Hepatocyte (in vitro differentiated cells): ENCODE measurements around the gene LMLN. TPM values are rescaled to one million over a fixed set of nuclear protein-coding genes. Genes with fewer than 3 reads are reported as not detected.

Experiments
- DNase-seq: peaks from one replicate; pipeline ENCODE4 v3.0.0-alpha.2; 2016; ENCODE audit warnings: low spot score
- H2AFZ ChIP-seq: fragments of 200-600 bp; sonication (generic); 2 replicates; pipeline ENCODE4 v1.6.0; 2016; ENCODE audit warnings: antibody characterized with exemption, mild to moderate bottlenecking
- H3K27ac ChIP-seq: fragments of 200-600 bp; sonication (generic); 2 replicates; pipeline ENCODE4 v1.5.1; 2016; ENCODE audit warnings: mild to moderate bottlenecking
- H3K27me3 ChIP-seq: fragments of 200-600 bp; sonication (generic); 2 replicates; pipeline ENCODE4 v1.6.1; 2016
- H3K36me3 ChIP-seq: fragments of 200-600 bp; sonication (generic); replicated peaks from 2 replicates; pipeline ENCODE4 v1.5.1; 2016; ENCODE audit warnings: low read depth; ENCODE audit not compliant: insufficient read depth
- H3K4me1 ChIP-seq: fragments of 200-600 bp; sonication (generic); 2 replicates; pipeline ENCODE4 v1.5.1; 2016; ENCODE audit warnings: mild to moderate bottlenecking, moderate library complexity; ENCODE audit not compliant: insufficient read depth
- H3K4me2 ChIP-seq: fragments of 200-600 bp; sonication (generic); 2 replicates; pipeline ENCODE4 v1.6.0; 2016
- H3K4me3 ChIP-seq: fragments of 200-600 bp; sonication (generic); 2 replicates; pipeline ENCODE4 v1.5.1; 2016; ENCODE audit warnings: mild to moderate bottlenecking
- H3K79me2 ChIP-seq: fragments of 200-600 bp; sonication (generic); 2 replicates; pipeline ENCODE4 v1.6.0; 2017; ENCODE audit warnings: mild to moderate bottlenecking
- H3K9me2 ChIP-seq: fragments of 200-600 bp; sonication (generic); replicated peaks from 2 replicates; pipeline ENCODE4 v1.6.0; 2017; ENCODE audit warnings: mild to moderate bottlenecking; ENCODE audit not compliant: insufficient read depth
- H3K9me3 ChIP-seq: fragments of 200-600 bp; sonication (generic); 2 replicates; pipeline ENCODE4 v1.5.1; 2016; ENCODE audit warnings: low read depth, mild to moderate bottlenecking
- H4K20me1 ChIP-seq: fragments of 200-600 bp; sonication (generic); 2 replicates; pipeline ENCODE4 v1.6.0; 2016; ENCODE audit warnings: mild to moderate bottlenecking; ENCODE audit not compliant: insufficient read depth, poor library complexity, severe bottlenecking
- CTCF ChIP-seq: fragments of 200-600 bp; sonication (generic); IDR thresholded peaks from 2 replicates; pipeline ENCODE4 v1.5.1; 2016; ENCODE audit warnings: antibody characterized with exemption, mild to moderate bottlenecking; ENCODE audit not compliant: poor library complexity
- EZH2 ChIP-seq: fragments of 200-600 bp; sonication (generic); IDR thresholded peaks from 2 replicates; pipeline ENCODE4 v1.6.1; 2016; ENCODE audit warnings: antibody characterized with exemption, mild to moderate bottlenecking, borderline replicate concordance
- EZH2phosphoT487 ChIP-seq: fragments of 200-600 bp; sonication (generic); IDR thresholded peaks from one replicate; pipeline ENCODE4 v1.6.1; 2018; ENCODE audit warnings: antibody characterized with exemption, mild to moderate bottlenecking, low read depth, moderate library complexity; ENCODE audit not compliant: unreplicated experiment, severe bottlenecking
- WGBS: methylation state at CpG from one replicate; pipeline ENCODE4 v1.1.6; 2016; ENCODE audit warnings: low lambda C conversion rate; ENCODE audit errors: missing lambda C conversion rate; 5-methylcytosine and 5-hydroxymethylcytosine counted together
- polyA plus RNA-seq: library from polyadenylated mRNA; unstranded; fragments of >200 nt; fragmentation: Nextera tagmentation; extraction: Ambion mirVana; gene quantifications from 2 replicates; pipeline ENCODE4 v1.2.1, GENCODE V29; 2016
- small RNA-seq: library from RNA; depleted of rRNA; stranded (forward); fragments of <200 nt; gene quantifications from one replicate; pipeline ENCODE3, GENCODE V24; 2014
- total RNA-seq: library from RNA; depleted of rRNA; stranded (reverse); fragments of >200 nt; gene quantifications from 2 replicates; pipeline ENCODE4 v1.2.3, GENCODE V29; 2014

LMLN gene
- total and polyA plus RNA-seq, 2 experiments from 2014 or later: 1.4 to 2.6 TPM

GRCh38 chr3:198090795-198091332 is 130.8 kb downstream of the LMLN start:
- H3K9me2 ChIP-seq: no peaks in the 10 kb centered on the region
- peaks cover 57% of the 10 kb centered on the region for H3K27me3 ChIP-seq
- TF ChIP-seq EZH2phosphoT487: no peak
- no peak overlapping the region for H3K4me2 ChIP-seq
- H4K20me1 ChIP-seq: no peaks in the 10 kb centered on the region
- no peak overlapping the region for H3K4me3 ChIP-seq
- H3K4me1 ChIP-seq: no peaks in the 10 kb centered on the region
- H3K9me3 ChIP-seq: no peaks in the 10 kb centered on the region
- no peak overlapping the region for H2AFZ ChIP-seq
- H3K36me3 ChIP-seq: no peaks in the 10 kb centered on the region
- H3K79me2 ChIP-seq: no peaks in the 10 kb centered on the region
- H3K27ac ChIP-seq: no peak overlapping the region
- no peak for DNase-seq

GRCh38 chr3:198092276-198092675 is 132.3 kb downstream of the LMLN start:
- Histone ChIP-seq H3K79me2 (no peaks in the 10 kb centered on the region), H3K4me2 (no peak overlapping the region), H3K4me1 (no peaks in the 10 kb centered on the region), H3K36me3 (no peaks in the 10 kb centered on the region), H3K4me3 (no peak overlapping the region), H3K9me3 (no peaks in the 10 kb centered on the region), H3K9me2 (no peaks in the 10 kb centered on the region), H2AFZ (no peak overlapping the region), H4K20me1 (no peaks in the 10 kb centered on the region), H3K27ac (no peak overlapping the region), H3K27me3 (peaks cover 47% of the 10 kb centered on the region)
- DNase-seq: no peak
- TF ChIP-seq EZH2phosphoT487: no peak
- no peak for TF ChIP-seq CTCF
- no peak for TF ChIP-seq EZH2
- WGBS: 62% methylated on average over 3 of the region's 3 CpGs

GRCh38 chr3:198093112-198093679 is 133.2 kb downstream of the LMLN start:
- Histone ChIP-seq H3K4me1 (no peaks in the 10 kb centered on the region), H3K36me3 (no peaks in the 10 kb centered on the region), H4K20me1 (no peaks in the 10 kb centered on the region), H3K9me3 (no peaks in the 10 kb centered on the region), H3K9me2 (no peaks in the 10 kb centered on the region), H3K27me3 (peaks cover 38% of the 10 kb centered on the region), H3K4me3 (no peak overlapping the region), H2AFZ (no peak overlapping the region), H3K79me2 (no peaks in the 10 kb centered on the region), H3K4me2 (no peak overlapping the region), H3K27ac (no peak overlapping the region)
- DNase-seq: no peak
- TF ChIP-seq CTCF: no peak
- TF ChIP-seq EZH2phosphoT487: no peak
- no peak for TF ChIP-seq EZH2
- WGBS: 75% methylated on average over 4 of the region's 4 CpGs

Small RNA genes within 50 kb of the gene (small RNA-seq; reads per million reads assigned to genes)
- gene RNU6-621P (not detected), gene RNU6-821P (not detected)

Other genes with a start within 250 kb of the LMLN start
- 7.2 and 8.5 TPM in 2 replicates for gene RUBCN, start 223.3 kb upstream of the LMLN start, total RNA-seq
- 11.0 and 12.8 TPM in 2 replicates for gene RUBCN, start 223.3 kb upstream of the LMLN start, polyA plus RNA-seq
- 43.2 and 51.0 TPM in 2 replicates for gene FYTTD1, start 210.3 kb upstream of the LMLN start, total RNA-seq
- 24.2 and 32.1 TPM in 2 replicates for gene FYTTD1, start 210.3 kb upstream of the LMLN start, polyA plus RNA-seq
- gene LRCH3, start 169.0 kb upstream of the LMLN start, total RNA-seq: 38.5 and 43.9 TPM in 2 replicates
- 18.0 and 22.5 TPM in 2 replicates for gene LRCH3, start 169.0 kb upstream of the LMLN start, polyA plus RNA-seq
- gene RPL35A, start 10.0 kb upstream of the LMLN start, total RNA-seq: 743 and 1,122 TPM in 2 replicates
- 693 and 715 TPM in 2 replicates for gene RPL35A, start 10.0 kb upstream of the LMLN start, polyA plus RNA-seq